ENCODE measurements around the gene PRKCE.
"Not testable (repeated sequence)": the region's sequence is repeated elsewhere in the genome, so short reads cannot be mapped to it uniquely, and the experiment has no call there.

PRKCE gene

DNA sequence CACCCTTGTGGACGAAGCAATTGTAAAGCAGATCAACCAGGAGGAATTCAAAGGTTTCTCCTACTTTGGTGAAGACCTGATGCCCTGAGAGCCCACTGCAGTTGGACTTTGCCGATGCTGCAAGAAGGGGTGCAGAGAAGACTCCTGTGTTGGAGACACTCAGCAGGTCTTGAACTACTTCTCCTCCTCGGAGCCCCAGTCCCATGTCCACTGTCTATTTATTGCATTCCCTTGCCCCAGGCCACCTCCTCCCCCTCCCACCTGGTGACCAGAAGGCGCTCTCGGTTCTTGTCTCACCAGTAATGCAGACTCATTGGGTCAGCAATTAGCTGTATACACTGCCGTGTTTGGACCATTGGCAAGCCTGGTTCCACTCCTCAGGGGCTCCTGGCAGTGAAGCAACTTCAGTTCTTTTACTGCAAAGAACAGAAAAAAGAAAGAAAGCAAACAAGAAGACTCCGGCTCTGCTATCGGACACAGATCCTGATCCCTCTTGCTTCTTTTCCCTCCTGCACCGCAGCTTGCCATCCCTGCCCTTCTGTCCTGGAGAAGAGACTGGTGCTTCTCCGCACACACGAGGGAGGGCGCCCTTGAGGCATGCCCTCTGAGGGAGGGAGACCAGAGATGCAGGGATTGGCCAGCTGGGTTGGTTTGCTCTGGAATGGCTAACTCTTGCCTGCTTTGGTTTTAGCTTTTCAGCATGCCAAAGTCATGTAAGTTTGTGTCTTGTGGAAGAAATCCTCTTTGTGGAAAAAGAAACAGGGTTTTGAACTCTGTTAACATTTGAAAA is 533.5 kb downstream of the PRKCE start:
- no peak for DNase-seq

GRCh38 chr2:46187112-46187618 is 535.7 kb downstream of the PRKCE start:
- DNase-seq: no peak

- no peak for DNase-seq
These were observed 536.7 kb downstream of the PRKCE start for GRCh38 chr2:46188041-46188716.

DNA sequence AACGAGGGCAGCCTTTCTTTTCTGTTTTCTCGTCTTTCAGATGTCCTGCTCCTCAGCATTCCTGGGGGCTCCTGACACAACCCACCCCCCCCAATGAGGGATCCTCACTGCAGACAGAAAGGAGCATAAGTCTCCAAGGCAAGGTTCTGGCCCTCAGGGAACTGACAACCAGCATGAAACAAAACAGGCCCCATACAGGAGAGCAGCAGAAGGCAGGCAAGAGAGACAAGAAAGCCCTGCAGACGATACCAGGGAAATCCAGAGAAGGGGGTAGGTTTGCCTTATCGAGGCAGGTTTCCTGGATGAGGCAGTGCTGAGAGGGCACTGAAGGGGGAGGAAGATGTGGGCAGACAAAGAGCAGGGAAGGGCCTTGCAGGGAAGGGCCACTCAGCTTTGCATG is 541.9 kb downstream of the PRKCE start:
- DNase-seq: no peak

DNA sequence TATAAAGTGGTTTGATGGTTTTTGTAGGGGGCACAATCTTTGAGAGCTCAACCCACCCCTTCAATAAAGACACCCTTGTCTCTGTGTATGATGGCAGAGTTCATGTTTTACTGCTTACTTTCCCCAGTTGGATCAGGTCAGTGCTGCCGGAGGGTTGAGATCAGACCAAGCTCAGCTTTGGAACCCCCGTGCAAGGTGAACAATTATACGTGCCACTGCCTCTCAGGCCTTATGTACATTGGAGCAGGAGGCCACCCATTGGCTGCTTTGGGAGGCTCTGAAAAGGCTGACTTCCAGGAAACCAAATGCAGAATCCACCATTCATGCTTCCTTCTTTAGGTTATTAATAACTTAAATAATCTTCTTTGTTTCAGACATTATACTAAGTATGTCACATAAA is 542.4 kb downstream of the PRKCE start:
- no peak for DNase-seq

GRCh38 chr2:46194856-46195255 is 543.4 kb downstream of the PRKCE start:
- no peak for DNase-seq

DNA sequence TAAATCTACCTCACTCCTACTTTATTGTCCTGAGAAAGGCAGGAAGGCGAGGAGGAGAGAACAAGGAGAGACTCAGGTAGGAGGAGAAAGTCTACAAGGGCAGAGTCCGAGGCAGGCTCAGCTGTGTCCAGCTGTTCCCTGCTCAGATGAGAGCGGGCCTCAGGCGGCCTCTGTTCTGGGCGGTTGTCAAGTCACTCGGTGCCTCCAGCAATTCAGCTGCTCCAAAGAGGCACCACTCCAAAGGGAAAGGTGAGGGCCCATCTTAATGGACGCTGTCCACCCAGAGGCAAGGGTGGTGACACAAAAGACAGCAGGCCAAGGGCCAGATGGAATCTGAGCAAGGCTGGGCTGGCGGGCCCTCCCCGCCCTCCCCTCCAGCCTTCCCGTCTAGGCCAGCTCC is 544.3 kb downstream of the PRKCE start:
- no peak for DNase-seq

GRCh38 chr2:46196871-46197462 is 545.5 kb downstream of the PRKCE start:
- DNase-seq: no peak

DNA sequence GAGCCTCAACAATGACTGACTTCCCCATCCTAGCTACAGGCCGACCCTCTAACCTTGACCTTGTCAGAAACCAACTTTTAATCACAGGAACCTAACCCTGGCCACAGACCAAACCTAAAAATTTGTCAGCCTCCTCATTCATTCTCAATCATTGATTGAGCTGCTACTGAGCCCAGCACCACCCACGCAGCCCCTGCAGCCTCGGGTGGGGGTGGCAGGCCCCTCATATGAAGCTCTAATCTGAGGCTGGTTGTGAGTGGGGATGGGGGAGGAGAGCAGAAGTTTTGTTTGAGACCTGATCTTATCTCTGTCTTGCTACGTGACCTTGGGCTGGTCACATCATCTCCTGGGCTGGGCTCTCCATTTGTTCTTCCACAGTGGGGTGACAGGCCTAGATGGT is 546.2 kb downstream of the PRKCE start:
- DNase-seq: no peak

- no peak for DNase-seq
These were observed 546.8 kb downstream of the PRKCE start for GRCh38 chr2:46198164-46198883.

- DNase-seq: no peak
These were observed 547.5 kb downstream of the PRKCE start for GRCh38 chr2:46198966-46199365.

DNA sequence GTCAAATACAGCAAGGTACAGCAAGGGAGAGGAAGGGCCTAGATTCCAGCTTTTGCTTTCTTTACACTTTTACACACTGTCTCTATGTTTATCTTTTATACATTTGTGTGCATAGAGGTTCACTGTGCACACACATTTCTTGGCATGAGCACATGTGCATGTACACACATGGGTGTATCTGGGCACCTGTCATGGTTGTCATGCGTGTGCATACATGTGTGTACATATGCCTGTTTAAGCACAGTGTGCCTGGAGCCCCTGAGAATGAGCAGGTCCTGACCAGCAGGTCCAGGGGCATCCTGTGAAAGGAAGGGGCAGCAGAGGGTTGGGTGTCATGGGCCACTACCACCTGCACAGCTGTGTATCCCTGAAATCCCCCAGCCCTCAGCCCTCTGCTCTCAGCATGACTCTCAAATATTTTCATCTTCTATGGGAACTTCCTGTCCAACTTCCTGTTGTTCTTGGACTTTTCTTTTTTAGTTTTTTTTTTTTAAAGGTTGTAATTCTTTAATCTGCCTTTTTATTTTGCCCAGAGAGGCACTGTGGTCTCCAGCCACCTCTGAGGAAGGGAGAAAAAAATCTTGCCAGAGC is 548.7 kb downstream of the PRKCE start:
- DNase-seq: no peak

DNA sequence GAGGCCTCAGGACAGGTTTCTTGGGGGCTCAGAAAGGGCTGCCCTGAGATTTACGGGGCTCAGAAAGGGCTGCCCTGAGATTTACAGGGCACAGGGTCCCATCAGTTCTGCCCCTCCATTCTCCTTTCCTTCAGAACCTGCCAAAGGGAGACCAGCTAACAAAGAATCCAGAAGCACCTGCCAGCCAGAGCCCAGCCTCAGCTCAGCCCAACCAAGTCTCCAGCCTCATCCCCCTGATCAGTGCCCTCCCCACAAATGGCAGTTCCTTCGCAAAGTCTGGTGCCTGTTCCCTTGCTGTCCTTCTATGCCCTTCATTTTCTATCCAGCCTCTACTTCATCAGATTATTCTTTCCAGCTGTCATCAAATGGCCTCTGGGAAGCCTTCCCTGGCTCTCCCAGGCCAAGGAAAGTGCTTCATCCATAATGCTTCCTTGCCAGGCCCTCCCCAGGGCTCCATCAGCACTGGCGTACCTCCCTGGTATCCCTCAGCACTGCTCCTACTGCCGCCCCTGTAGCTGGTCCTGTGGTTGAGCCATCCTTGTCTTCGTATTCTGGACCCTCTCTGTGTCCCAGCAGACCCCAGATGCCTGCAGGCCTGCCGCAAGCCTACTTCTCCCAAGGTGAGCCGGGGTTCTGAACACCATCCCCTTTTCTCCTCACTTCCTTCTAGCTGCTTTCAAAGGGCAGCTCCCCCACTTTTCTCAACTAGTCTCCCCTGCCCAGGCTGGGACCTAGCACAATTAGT is 549.6 kb downstream of the PRKCE start:
- no peak for DNase-seq

GRCh38 chr2:46202453-46202852 is 551.0 kb downstream of the PRKCE start:
- DNase-seq: no peak

GRCh38 chr2:46202987-46203386 is 551.5 kb downstream of the PRKCE start:
- DNase-seq: no peak

DNA sequence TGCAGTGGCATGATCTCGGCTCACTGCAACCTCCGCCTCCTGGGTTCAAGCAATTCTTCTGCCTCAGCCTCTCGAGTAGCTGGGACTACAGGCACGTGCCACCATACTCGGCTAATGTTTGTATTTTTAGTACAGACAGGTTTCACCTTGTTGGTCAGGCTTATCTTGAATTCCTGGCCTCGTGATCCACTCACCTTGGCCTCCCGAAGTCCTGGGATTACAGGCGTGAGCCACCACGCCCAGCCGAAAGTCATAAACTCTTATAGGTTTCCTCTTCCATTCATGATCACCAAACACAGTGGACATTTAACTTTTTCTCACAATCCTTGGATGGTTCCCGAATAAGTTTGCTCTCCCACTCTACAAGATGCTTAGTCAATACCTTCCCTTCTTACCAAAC is 552.2 kb downstream of the PRKCE start:
- not testable (repeated sequence) for DNase-seq

- no peak for DNase-seq
These were observed 556.1 kb downstream of the PRKCE start for GRCh38 chr2:46207591-46207990.

DNA sequence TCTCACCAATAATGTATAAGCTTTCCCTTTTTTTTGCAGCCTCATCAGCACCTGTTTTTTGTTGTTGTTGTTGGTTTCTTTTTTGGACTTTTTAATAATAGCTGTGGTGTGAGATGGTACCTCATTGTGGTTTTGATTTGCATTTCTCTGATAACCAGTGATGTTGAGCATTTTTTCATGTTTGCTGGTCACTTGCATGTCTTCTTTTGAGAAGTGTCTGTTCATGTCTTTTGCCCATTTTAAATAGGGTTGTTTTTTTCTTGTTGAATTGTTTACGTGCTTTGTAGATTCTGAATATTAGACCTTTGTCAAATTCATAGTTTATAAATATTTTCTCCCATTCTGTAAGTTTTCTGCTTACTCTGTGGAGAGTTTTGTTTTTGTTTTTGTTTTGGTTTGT is 557.3 kb downstream of the PRKCE start:
- DNase-seq: no peak

GRCh38 chr2:46210063-46210462 is 558.6 kb downstream of the PRKCE start:
- DNase-seq: no peak

DNA sequence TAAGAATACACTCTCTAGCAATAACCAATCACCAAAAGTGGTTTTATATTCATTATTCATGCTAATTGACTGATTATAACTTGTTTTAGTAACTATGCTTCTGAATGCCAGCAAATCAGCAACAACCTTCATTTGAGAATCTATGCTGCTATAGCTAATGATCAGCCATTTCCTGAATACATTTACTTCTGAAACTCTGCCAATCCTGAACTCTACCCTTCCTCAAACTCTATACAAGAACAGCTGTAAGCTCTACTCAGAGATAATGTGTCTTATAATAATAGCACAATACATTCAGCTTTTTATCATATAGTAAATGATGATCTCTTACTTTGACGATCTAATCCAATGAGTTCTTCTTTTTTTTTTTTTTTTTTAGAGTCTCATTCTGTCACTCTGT is 560.0 kb downstream of the PRKCE start:
- DNase-seq: no peak

DNA sequence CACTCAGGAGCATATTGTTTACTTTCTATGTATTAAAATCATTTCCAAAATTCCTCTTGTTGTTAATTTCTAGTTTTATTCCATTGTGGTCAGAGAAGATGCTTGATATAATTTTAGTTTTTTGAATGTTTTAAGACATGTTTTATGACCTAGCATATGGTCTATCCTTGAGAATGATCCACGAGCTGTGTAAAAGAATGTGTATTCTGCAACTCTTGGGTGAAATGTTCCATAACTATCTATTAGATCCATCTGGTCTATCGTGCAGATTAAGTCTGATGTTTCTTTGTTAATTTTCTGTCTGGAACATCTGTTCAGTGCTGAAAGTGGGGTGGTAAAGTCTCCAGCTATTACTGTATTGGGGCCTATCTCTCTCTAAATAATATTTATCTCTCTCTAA is 562.4 kb downstream of the PRKCE start:
- DNase-seq: no peak

DNA sequence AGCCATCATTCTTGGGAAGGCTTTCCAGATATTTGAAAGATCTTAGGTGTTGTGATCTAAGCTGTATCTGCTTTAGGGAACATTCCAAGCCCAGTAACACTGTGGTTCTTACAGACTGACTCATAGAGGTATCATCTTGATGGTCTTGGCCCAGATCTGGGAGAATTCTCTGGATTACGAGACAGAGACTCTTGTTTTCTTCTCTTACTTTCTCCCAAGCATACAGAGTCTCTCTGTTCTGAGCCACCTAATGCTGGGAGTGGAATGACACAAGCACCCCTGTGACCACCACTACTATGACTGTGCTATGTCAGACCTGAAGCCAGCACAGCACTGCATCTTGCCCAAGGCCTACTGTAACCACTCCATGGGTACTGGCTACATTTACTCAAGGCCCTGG is 564.7 kb downstream of the PRKCE start:
- DNase-seq: no peak

Measured in DMS153 (cell line).